Parathyroid adenoma (tissue), 2 donors: ENCODE measurements around the gene ZBTB7A.

Experiments used
- H2AFZ ChIP-seq: fragments of 300-600 bp; sonication (generic); one replicate; pipeline ENCODE4 v1.7.0; 2017; ENCODE audit warnings: antibody characterized with exemption, mild to moderate bottlenecking
- H3K27ac ChIP-seq: fragments of 300-600 bp; sonication (generic); one replicate; pipeline ENCODE4 v1.7.0; 2017
- H3K27me3 ChIP-seq: fragments of 300-600 bp; sonication (generic); one replicate; pipeline ENCODE4 v1.7.0; 2017; ENCODE audit warnings: low read length; ENCODE audit not compliant: control insufficient read depth, insufficient read depth
- H3K36me3 ChIP-seq: fragments of 300-600 bp; sonication (generic); one replicate; pipeline ENCODE4 v1.7.0; 2017; ENCODE audit warnings: low read length; ENCODE audit not compliant: control insufficient read depth, insufficient read depth
- H3K4me1 ChIP-seq: fragments of 300-600 bp; sonication (generic); one replicate; pipeline ENCODE4 v1.7.0; 2017; ENCODE audit warnings: control low read depth
- H3K4me2 ChIP-seq: fragments of 300-600 bp; sonication (generic); one replicate; pipeline ENCODE4 v1.7.0; 2017; ENCODE audit warnings: low read length
- H3K4me3 ChIP-seq: fragments of 300-600 bp; sonication (generic); one replicate; pipeline ENCODE4 v1.7.0; 2017; ENCODE audit warnings: low read depth, low read length
- H3K79me2 ChIP-seq: fragments of 300-600 bp; sonication (generic); one replicate; pipeline ENCODE4 v1.7.0; 2017; ENCODE audit warnings: control low read depth
- H3K9ac ChIP-seq: fragments of 300-600 bp; sonication (generic); one replicate; pipeline ENCODE4 v1.7.0; 2017; ENCODE audit warnings: mild to moderate bottlenecking
- H3K9me3 ChIP-seq: fragments of 300-600 bp; sonication (generic); one replicate; pipeline ENCODE4 v1.7.0; 2017; ENCODE audit warnings: low read length; ENCODE audit not compliant: control insufficient read depth
- TF ChIP-seq, protein P1 (sequence below): fragments of 300-600 bp; sonication (generic); IDR thresholded peaks from one replicate; pipeline ENCODE4 v1.7.0; 2017; ENCODE audit warnings: antibody characterized with exemption, mild to moderate bottlenecking
- donor health status: primary hyperparathyroidism.

Gene ZBTB7A

GRCh38 chr19:4025317-4025716 lies 41.4 kb downstream of the ZBTB7A start:
- Histone ChIP-seq H3K4me3 (no peak overlapping the region), H3K4me2 (no peak overlapping the region), H3K9me3 (no peaks in the 10 kb centered on the region), H3K27me3 (no peaks in the 10 kb centered on the region), H3K4me1 (no peaks in the 10 kb centered on the region), H2AFZ (no peak overlapping the region), H3K36me3 (no peaks in the 10 kb centered on the region), H3K9ac (no peak overlapping the region), H3K79me2 (peaks cover 3% of the 10 kb centered on the region), H3K27ac (no peak overlapping the region)
- TF ChIP-seq, protein P1, sequence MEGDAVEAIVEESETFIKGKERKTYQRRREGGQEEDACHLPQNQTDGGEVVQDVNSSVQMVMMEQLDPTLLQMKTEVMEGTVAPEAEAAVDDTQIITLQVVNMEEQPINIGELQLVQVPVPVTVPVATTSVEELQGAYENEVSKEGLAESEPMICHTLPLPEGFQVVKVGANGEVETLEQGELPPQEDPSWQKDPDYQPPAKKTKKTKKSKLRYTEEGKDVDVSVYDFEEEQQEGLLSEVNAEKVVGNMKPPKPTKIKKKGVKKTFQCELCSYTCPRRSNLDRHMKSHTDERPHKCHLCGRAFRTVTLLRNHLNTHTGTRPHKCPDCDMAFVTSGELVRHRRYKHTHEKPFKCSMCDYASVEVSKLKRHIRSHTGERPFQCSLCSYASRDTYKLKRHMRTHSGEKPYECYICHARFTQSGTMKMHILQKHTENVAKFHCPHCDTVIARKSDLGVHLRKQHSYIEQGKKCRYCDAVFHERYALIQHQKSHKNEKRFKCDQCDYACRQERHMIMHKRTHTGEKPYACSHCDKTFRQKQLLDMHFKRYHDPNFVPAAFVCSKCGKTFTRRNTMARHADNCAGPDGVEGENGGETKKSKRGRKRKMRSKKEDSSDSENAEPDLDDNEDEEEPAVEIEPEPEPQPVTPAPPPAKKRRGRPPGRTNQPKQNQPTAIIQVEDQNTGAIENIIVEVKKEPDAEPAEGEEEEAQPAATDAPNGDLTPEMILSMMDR, result no peak

GRCh38 chr19:4023600-4024398 lies 42.9 kb downstream of the ZBTB7A start:
- Histone ChIP-seq H3K4me1 (no peaks in the 10 kb centered on the region), H3K27ac (no peak overlapping the region), H3K4me3 (no peak overlapping the region), H3K9ac (no peak overlapping the region), H3K9me3 (no peaks in the 10 kb centered on the region), H3K36me3 (no peaks in the 10 kb centered on the region), H2AFZ (no peak overlapping the region), H3K79me2 (peaks cover 6% of the 10 kb centered on the region), H3K27me3 (no peaks in the 10 kb centered on the region), H3K4me2 (no peak overlapping the region)
- TF ChIP-seq, protein P1, result no peak

- Histone ChIP-seq H3K9ac (no peak overlapping the region), H3K27ac (no peak overlapping the region), H3K9me3 (no peaks in the 10 kb centered on the region), H3K79me2 (peaks cover 33% of the 10 kb centered on the region), H3K4me2 (no peak overlapping the region), H3K4me1 (no peaks in the 10 kb centered on the region), H3K4me3 (no peak overlapping the region), H3K36me3 (no peaks in the 10 kb centered on the region), H3K27me3 (no peaks in the 10 kb centered on the region), H2AFZ (no peak overlapping the region)
- TF ChIP-seq, protein P1, result no peak
Measured at GRCh38 chr19:4019578-4019977, 47.1 kb downstream of the ZBTB7A start.

DNA sequence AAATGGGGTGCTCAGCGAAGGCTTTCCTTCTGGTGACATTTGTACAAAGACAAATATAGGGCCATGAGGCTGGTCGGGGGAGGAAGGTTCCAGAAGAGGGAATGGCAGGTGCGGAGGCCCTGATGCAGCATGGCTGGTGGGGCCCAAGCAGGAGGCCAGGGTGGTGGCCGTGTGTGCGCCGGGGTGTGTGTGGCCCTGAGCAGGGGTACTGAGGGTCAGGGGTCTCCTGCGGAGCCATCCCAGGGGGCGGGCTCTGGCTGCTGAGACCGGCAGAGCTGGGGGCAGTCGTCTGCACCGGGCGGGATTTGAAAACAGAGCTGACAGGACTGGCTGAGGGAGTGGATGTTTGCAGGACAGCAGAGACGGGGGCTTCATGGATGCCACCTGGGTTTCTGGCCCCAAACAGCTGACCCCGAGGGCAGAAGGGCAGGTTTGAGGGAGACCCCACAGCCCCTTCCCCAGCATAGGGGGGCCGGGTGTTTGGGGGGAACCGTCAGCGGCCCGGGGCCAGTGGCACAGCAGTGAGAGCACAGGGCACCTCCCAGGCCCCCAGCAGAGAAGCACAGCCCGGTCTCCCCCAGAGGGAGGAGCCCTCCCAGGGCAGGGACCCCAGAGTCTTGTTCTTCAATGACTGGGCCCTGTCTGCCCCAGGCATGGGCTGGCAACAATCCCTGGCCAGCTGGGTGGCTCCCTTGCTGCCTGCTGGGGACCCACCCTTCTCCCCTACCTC lies 47.8 kb downstream of the ZBTB7A start:
- Histone ChIP-seq H3K9me3 (no peaks in the 10 kb centered on the region), H3K9ac (no peak overlapping the region), H3K79me2 (peaks cover 39% of the 10 kb centered on the region), H3K4me1 (no peaks in the 10 kb centered on the region), H3K27ac (no peak overlapping the region), H3K4me2 (no peak overlapping the region), H3K27me3 (no peaks in the 10 kb centered on the region), H2AFZ (no peak overlapping the region), H3K4me3 (no peak overlapping the region), H3K36me3 (no peaks in the 10 kb centered on the region)
- TF ChIP-seq, protein P1, result no peak
